Left renal pelvis (tissue), 4 donors: Measurements from ENCODE around the gene CNTLN. TPM values are rescaled to one million over a fixed set of nuclear protein-coding genes. Genes with fewer than 3 reads are reported as not detected.
"Not testable (repeated sequence)": the region's sequence is repeated elsewhere in the genome, so short reads cannot be mapped to it uniquely, and the experiment has no call there.

Experiments used
- DNase-seq, 4 donors: peaks; one replicate each; pipeline ENCODE4 v3.0.0-alpha.2; 2013; ENCODE audit warnings: low read depth in 4 of 4, low spot score in 3 of 4
- polyA plus RNA-seq, 4 donors: library from polyadenylated mRNA; unstranded; fragments of 120-200 nt; gene quantifications; one replicate each; pipeline ENCODE4 v1.2.1, GENCODE V29; 2013; ENCODE audit not compliant: insufficient read length in 4 of 4

The CNTLN gene
- 10 to 100 TPM; 11.4 to 23.1 (median 15.1) TPM for polyA plus RNA-seq

DNA sequence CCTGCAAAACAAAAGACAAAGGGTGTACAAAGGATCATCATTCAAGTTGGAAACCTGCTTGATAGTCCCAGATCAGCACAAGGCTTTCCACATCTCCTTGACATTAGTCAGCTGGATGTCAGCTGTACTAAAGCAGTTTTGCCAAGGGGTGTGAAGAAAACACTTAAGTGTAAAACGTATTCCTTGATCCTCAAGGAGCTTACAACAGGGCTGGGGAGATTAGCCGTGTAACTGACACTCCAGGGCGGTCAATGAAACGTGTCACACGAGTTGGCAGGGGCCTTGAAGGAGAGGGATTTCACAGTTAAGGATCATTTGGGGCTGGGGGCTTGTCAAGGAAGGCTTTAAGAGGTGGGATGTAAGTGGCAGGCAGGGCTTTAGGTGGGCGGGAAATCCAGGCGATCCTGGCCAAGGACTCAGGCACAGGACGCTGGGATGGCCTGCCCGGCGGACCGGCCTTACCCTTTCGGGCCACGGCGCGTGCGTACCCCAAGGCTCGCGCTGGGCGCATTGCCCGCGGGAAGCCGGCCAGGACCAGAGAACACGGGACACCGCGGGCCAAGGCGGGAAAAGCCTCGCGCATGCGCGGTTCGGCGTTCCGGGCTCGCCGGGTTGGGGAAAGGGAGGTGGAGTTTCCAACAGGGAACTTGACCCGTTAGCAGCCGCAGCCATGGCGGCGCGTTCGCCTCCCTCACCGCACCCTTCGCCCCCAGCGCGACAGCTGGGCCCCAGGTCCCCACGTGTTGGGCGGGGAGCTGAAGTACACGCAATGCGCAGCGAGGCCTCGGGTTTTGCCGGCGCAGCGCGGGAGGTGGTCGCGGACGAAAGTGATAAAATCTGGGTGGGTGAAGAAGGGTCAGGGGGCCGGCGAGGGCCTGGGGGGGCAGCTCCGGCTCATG lies at the start of gene CNTLN:
TSS of gene CNTLN (plus strand) at position 645 of the 899 bp plus-strand sequence. CDS start at position 671, 26 bp downstream.
- DNase-seq = peak; percentile 81 to 86 (median 84)

DNA sequence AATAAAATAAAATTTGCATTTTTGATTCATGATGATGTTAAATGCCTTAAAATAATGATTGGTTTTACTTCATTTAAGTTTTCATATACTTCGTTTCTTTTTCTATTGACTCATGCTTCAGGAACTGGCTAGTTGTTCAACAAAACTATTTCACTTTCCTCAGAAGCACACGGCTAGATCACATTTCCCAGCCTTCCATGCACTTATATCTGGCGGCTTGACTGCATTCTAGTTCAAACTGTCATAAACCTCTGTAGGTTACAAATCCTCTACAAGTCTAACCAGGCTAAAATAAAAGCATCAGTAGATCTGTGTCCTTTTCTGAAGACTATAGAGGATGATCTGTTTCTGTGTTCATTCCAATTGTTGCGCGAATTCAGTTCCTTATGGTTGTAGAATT lies 46.3 kb upstream of the CNTLN start:
- no peak for DNase-seq

GRCh38 chr9:17090041-17090440 lies 44.8 kb upstream of the CNTLN start:
- no peak for DNase-seq

DNA sequence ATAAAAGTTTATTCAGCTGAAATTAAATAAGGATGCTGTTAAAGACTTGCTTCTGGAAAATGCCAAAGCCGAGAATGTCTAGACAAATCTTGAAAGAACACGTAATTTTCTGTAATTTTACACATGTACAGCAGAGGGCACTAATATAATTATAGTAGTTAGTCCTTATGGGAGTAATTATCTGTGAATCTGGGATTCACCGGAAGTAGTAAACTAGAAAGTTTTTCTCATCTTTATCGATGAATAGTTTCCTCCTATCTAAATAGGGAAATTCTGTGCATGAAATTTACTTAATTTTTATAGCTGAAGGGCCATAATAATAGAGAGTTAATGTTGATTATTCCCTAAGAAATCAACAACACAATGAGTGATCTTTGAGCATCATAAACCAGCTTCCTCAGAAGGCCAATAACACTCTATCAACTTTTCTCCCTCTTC lies 18.4 kb upstream of the CNTLN start:
- DNase-seq = no peak

GRCh38 chr9:17117372-17117771 lies 17.5 kb upstream of the CNTLN start:
- DNase-seq = no peak

- DNase-seq = no peak
These were observed 14.6 kb upstream of the CNTLN start for GRCh38 chr9:17120203-17120602.

DNA sequence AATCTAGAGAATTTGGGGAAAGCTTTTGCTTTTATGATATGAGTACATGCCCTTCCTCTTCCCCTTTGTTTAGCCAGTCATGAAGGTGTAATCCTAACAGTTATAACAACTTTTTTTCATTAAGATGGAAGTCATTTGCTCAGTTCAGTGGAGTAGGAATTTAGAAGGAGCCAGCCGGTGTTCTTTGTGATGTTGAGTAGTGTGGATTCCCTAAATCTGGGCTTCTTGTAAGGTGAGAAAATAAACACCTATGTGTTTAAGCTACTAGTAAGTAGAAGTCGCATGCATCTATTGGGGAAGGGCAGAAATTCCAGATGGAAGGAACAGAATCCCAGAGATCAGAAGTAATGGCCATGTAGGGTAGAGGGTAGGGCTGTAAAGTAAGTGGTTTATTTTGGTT lies 13.6 kb upstream of the CNTLN start:
- DNase-seq = no peak

DNA sequence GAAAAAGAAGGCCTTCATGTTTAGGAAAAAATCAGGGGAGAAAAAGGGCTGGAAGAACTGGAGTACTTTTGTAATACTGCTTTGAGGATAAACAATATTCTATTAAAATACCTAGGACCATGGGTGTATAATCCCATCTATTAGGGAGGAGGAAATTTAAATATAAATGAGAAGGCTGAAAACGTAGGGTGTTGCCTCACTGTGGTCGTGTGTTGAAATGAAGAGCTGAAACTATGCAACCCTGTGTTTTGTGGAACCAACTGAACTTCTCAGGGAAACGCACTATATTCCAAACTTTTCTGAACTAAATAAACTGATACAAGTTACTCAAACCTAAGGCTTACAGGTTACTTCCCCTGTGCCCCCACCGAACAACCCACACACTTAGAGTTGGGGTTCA lies 4.5 kb upstream of the CNTLN start:
- no peak for DNase-seq

DNA sequence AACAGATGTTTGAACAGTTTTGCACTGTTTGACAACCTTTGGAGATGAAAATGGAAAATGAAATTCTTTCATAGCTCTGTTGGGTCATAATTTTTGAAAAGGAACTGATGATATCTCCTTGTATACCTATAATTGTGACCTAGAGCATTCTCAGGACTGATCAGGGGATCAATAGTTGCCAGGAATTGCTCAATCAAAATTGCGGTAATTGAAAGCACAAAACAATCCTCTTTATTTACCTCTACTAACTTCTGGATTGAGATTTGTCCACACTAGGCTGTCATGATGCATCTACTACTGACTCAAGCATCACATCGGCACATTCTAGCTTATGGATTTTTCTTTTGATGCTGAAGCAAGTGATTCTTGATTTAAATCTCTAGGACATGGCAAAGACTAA lies 4.1 kb upstream of the CNTLN start:
- no peak for DNase-seq

DNA sequence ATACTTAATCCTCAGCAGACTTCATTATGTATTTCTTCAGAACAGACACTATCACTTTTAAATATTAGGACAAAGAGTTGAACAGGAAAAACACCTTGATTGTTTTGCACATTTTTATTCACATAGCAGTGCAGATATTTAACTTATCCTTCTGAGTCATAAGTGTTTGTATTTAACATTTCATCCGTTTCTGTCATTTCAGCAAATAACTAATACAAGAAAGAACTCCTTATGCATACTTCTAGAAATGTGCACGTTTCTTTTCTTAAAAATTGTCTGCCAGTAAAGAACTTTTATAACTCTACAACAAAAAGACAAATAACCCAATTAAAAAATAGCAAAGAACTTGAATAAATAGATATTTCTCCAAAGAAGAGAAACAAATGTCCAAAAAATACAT lies 3.3 kb upstream of the CNTLN start:
- no peak for DNase-seq

GRCh38 chr9:17135295-17136160 lies 688 bp downstream of the CNTLN start:
- peak; percentile 5 to 35 (median 29) for DNase-seq

DNA sequence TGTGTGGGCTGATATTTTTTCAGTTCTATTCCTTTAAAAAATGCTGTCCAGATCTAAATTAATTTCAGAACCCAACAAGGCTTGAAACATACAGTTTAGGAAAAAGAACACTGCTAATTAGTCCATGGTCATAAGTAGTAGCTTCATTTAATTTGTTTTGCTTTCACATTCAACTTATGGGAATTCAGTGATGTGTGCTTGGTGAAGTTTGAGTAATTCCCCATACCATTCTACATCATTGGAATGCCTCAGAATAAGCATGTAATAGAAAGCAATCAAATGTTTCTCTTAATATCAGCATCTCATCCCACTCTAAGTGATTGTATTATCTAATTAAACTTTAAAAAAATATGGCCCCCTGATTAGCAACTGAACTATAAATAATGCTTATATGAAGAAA lies 2.7 kb downstream of the CNTLN start:
- no peak for DNase-seq

DNA sequence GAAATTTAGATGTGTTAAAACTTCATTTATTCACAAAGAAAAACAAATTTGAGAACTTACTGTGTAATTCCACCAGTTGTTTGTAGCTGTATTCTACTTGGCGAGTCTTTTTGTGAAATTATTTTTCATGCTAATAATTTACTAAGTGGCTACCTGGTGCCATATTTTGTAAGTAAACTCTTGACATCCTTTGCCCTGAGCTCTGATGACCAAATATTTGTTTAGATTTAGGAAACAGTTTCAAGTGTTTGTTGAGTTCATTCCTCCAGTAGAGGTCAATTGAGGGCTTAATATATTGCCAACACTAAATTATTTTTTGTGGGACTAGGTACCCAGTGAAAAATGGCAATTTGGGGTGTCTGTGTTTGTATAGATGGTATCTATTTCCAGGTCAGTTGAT lies 3.7 kb downstream of the CNTLN start:
- no peak for DNase-seq

DNA sequence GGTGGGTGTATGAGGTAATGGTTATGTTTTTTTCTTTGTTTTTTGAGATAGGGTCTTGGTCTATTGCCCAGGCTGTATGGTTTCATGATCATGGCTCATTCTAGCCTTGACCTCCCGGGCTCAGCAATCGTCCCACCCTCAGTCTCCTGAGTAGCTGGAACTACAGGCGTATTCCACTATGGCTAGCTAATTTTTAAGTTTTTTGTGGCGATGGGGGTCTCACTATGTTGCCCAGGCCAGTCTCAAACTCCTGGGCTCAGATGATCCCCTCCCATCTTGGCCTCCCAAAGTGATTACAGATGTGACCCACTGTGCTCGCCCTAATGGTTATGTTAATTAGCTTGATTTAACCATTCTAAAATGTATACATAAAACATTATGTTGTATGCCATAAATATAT lies 5.6 kb downstream of the CNTLN start:
- DNase-seq = no peak

- DNase-seq = no peak
These were observed 13.5 kb downstream of the CNTLN start for GRCh38 chr9:17148324-17148723.

- DNase-seq = no peak
These were observed 24.6 kb downstream of the CNTLN start for GRCh38 chr9:17159469-17159868.

GRCh38 chr9:17160327-17160726 lies 25.5 kb downstream of the CNTLN start:
- DNase-seq = no peak

GRCh38 chr9:17165764-17166163 lies 30.9 kb downstream of the CNTLN start:
- no peak for DNase-seq

DNA sequence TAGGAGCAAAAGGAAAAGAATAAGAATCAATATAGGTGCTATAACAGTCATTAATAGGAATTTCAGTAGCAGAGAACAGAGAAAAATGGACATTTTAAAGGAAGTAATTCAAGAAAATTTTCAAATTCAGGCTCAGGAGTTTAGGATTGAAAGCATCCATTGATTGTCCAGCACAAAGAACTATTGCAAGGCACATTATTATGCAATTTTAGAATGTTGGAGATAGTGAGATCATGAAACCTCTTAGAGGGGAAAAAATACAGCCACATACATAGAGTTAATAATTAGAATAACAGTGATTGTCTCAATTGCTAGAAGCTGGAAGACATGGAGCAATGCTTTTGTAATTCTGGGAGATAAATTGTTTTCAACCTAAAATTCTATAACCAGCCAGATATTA lies 31.5 kb downstream of the CNTLN start:
- DNase-seq = no peak

GRCh38 chr9:17171309-17172094 lies 36.7 kb downstream of the CNTLN start:
- no peak for DNase-seq

DNA sequence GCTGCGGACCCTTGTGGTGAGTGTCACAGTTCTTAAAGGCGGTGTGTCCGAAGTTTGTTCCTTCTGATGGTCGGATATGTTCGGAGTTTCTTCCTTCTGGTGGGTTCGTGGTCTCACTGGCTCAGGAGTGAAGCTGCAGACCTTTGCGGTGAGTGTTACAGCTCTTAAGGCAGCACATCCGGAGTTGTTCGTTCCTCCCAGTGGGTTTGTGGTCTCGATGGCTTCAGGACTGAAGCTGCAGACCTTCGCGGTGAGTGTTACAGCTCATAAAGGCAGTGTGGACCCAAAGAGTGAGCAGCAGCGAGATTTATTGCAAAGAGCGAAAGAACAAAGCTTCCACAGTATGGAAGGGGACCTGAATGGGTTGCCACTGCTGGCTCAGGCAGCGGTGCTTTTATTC lies 42.7 kb downstream of the CNTLN start:
- not testable (repeated sequence) for DNase-seq
